ENCODE data around the gene ANKRD31. TPM values are rescaled to one million over a fixed set of nuclear protein-coding genes. Genes with fewer than 3 reads are reported as not detected.

The ANKRD31 gene
- total RNA-seq, 1 donor from 2014 or later, result 0.42 TPM

DNA sequence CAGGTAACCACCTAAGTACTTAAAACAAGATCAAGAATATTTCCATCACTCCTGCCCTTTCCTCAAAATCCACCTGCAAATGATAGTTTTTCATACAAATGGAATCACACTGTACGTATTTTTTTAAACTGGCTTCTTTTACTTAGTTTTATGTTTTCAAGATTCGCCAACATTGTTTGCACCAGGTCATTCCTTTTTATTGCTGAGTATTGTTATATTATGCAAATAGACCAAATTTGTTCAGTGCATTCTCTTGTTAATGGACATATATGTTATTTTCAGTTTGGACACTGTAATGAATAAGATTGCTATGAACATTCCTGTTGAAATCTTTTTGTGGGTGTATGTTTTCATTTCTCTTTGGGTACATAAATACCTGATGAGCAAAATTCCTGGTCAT, 8.3 kb upstream of the ANKRD31 start:
- Mint-ChIP-seq H3K27me3 (ENCODE audit: unreplicated experiment) (peaks cover 2% of the 10 kb centered on the region), H3K4me3 (ENCODE audit: unreplicated experiment) (no peak overlapping the region), H3K9me3 (ENCODE audit: unreplicated experiment) (no peaks in the 10 kb centered on the region), H3K36me3 (ENCODE audit: unreplicated experiment) (peaks cover 4% of the 10 kb centered on the region), H3K27ac (ENCODE audit: unreplicated experiment) (no peak overlapping the region), H3K4me1 (ENCODE audit: low read depth, unreplicated experiment) (no peaks in the 10 kb centered on the region)
- TF ChIP-seq, protein P1, sequence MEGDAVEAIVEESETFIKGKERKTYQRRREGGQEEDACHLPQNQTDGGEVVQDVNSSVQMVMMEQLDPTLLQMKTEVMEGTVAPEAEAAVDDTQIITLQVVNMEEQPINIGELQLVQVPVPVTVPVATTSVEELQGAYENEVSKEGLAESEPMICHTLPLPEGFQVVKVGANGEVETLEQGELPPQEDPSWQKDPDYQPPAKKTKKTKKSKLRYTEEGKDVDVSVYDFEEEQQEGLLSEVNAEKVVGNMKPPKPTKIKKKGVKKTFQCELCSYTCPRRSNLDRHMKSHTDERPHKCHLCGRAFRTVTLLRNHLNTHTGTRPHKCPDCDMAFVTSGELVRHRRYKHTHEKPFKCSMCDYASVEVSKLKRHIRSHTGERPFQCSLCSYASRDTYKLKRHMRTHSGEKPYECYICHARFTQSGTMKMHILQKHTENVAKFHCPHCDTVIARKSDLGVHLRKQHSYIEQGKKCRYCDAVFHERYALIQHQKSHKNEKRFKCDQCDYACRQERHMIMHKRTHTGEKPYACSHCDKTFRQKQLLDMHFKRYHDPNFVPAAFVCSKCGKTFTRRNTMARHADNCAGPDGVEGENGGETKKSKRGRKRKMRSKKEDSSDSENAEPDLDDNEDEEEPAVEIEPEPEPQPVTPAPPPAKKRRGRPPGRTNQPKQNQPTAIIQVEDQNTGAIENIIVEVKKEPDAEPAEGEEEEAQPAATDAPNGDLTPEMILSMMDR (IDR thresholded peaks at IDR 0.05; ENCODE audit: partially characterized antibody, unreplicated experiment), result no peak
- DNase-seq, result no peak

DNA sequence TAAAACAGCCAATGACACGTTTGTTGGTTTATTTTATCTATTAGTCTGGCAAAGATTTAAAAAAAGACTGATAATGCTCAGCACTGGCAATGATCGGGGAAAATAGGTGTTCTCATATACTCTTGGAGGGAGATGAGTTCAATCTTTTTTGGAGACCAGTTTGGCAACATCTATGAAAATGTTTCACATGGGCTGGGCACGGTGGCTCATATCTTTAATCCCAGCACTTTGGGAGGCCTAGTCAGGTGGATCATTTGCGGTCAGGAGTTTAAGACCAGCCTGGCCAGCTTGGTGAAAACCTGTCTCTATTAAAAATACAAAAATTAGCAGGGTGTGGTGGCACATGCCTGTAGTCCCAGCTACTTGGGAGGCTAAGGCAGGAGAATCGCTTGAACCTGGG, 6.8 kb upstream of the ANKRD31 start:
- Mint-ChIP-seq H3K27ac (ENCODE audit: unreplicated experiment) (no peak overlapping the region), H3K27me3 (ENCODE audit: unreplicated experiment) (peaks cover 2% of the 10 kb centered on the region), H3K4me3 (ENCODE audit: unreplicated experiment) (no peak overlapping the region), H3K36me3 (ENCODE audit: unreplicated experiment) (no peaks in the 10 kb centered on the region), H3K9me3 (ENCODE audit: unreplicated experiment) (no peaks in the 10 kb centered on the region), H3K4me1 (ENCODE audit: low read depth, unreplicated experiment) (no peaks in the 10 kb centered on the region)
- TF ChIP-seq, protein P1 (IDR thresholded peaks at IDR 0.05; ENCODE audit: partially characterized antibody, unreplicated experiment), result no peak
- DNase-seq, result no peak

DNA sequence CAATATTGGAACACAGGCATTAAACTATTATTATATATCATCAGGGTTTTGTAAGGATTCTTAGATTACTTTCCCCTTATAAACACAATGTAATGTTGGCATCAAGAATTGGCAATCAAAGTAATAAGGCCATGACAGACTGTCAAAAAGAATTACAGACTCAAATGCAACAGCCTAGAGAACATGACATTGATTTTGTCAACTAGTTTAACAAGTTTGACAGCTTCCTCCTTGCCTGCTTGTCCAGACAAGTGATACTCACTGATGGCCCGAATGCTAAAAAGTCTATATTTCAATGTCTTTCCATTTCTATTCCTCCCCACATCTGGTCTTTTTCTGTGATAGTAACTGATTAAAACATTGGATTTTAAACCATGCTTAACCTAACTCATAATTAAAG, 6.4 kb upstream of the ANKRD31 start:
- DNase-seq, result no peak
- Mint-ChIP-seq H3K27me3 (ENCODE audit: unreplicated experiment) (peaks cover 2% of the 10 kb centered on the region), H3K4me1 (ENCODE audit: low read depth, unreplicated experiment) (no peaks in the 10 kb centered on the region), H3K4me3 (ENCODE audit: unreplicated experiment) (no peak overlapping the region), H3K9me3 (ENCODE audit: unreplicated experiment) (no peaks in the 10 kb centered on the region), H3K36me3 (ENCODE audit: unreplicated experiment) (no peaks in the 10 kb centered on the region), H3K27ac (ENCODE audit: unreplicated experiment) (no peak overlapping the region)
- TF ChIP-seq, protein P1 (IDR thresholded peaks at IDR 0.05; ENCODE audit: partially characterized antibody, unreplicated experiment), result no peak

DNA sequence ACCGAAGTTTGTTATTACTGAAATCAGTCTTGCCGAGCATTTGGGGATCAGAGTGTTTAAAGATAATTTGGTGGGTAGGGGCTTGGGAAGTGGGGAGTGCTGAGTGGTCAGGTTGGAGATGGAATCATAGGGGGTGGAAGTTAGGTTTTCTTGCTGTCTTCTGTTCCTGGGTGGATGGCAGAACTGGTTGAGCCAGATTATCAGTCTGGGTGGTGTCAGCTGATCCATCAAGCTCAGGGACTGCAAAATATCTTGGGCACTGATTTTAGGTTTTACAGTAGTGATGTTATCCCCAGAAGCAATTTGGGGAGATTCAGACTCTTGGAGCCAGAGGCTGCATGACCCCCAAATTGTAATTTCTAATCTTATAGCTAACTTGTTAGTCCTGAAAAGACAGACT, 5.4 kb upstream of the ANKRD31 start:
- peaks cover 2% of the 10 kb centered on the region for H3K9me3 Mint-ChIP-seq (ENCODE audit: unreplicated experiment)
- DNase-seq, result no peak
- no peak overlapping the region for H3K27ac Mint-ChIP-seq (ENCODE audit: unreplicated experiment)
- TF ChIP-seq, protein P1 (IDR thresholded peaks at IDR 0.05; ENCODE audit: partially characterized antibody, unreplicated experiment), result no peak
- no peak overlapping the region for H3K4me3 Mint-ChIP-seq (ENCODE audit: unreplicated experiment)
- no peaks in the 10 kb centered on the region for H3K4me1 Mint-ChIP-seq (ENCODE audit: low read depth, unreplicated experiment)
- H3K36me3 Mint-ChIP-seq (ENCODE audit: unreplicated experiment), result no peaks in the 10 kb centered on the region
- H3K27me3 Mint-ChIP-seq (ENCODE audit: unreplicated experiment), result peaks cover 2% of the 10 kb centered on the region

DNA sequence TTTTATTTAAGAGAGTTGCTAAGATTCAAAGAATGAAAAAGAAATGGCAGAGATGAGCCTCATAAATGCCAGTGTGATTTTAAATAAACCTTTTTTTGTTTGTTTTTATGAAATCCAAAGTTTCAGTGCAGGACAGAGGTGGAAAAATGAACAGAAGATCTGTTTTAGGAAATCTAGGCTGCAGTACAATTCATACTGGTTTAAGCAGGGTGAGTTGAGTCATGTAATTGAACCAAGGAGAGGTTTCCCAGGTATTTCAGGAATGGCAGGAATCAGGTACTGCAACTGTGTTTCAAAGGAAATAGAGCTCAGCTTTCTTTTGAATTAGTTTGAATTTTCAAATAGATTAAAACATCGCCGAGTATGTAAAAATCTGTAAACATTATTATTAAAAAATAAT, 3.0 kb upstream of the ANKRD31 start:
- no peak for DNase-seq
- Mint-ChIP-seq H3K4me3 (ENCODE audit: unreplicated experiment) (no peak overlapping the region), H3K4me1 (ENCODE audit: low read depth, unreplicated experiment) (no peaks in the 10 kb centered on the region), H3K9me3 (ENCODE audit: unreplicated experiment) (peaks cover 2% of the 10 kb centered on the region), H3K27me3 (ENCODE audit: unreplicated experiment) (peaks cover 2% of the 10 kb centered on the region), H3K36me3 (ENCODE audit: unreplicated experiment) (no peaks in the 10 kb centered on the region), H3K27ac (ENCODE audit: unreplicated experiment) (no peak overlapping the region)
- TF ChIP-seq, protein P1 (IDR thresholded peaks at IDR 0.05; ENCODE audit: partially characterized antibody, unreplicated experiment), result no peak

Measured in glutamatergic neuron (in vitro differentiated cells).